GM15510 (cell line): Measurements from ENCODE around the gene GYPC.

Experiments
- POLR2A ChIP-seq: IDR thresholded peaks from 3 replicates; pipeline ENCODE4 v1.6.1; 2011; ENCODE audit warnings: borderline replicate concordance; ENCODE audit not compliant: insufficient read length; ENCODE audit errors: extremely low read depth

Gene GYPC

GRCh38 chr2:126646026-126646425 lies 9.9 kb upstream of the GYPC start:
- TF ChIP-seq POLR2A, result no peak

- no peak for TF ChIP-seq POLR2A
Observed at GRCh38 chr2:126649101-126649500, 6.9 kb upstream of the GYPC start.

DNA sequence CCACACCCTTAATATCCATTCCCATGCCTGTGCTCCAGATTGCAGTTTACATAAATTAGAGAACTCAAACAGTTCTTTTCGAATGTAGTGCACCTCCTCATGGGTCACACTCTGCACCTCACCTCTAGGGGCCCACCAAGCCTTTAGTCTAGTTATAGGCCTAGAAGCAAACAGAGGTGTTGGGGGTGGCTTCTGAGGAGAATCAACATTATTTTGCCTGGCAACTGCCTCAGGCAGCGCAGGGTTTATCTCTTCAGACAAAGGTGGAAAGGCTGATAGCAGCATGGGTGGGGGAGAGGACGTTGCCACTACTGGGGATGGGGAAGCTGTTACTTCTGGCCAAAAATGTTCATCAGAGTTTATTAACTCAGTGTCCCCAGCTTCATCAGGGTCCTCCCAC lies 5.0 kb upstream of the GYPC start:
- TF ChIP-seq POLR2A, result no peak

GRCh38 chr2:126652323-126652891 lies 3.6 kb upstream of the GYPC start:
- TF ChIP-seq POLR2A, result no peak

DNA sequence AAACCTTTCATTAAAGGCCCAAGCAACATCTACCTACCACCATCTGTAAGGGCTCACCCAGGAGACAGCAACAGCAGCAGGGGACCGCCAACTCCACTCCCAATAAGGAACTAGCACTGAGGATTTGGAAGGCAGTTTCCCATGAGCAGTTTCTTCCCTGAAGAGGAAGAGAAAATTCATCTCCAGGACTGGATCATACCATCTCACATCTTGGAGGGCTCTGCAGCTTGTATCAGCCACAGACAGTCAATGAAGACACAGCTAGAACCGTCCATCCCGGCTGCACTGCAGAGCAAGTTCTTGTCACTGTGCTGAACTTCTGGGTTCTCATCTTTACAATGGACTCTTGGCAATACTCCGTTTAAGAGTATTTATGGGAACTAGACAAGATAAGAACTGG lies 2.8 kb upstream of the GYPC start:
- TF ChIP-seq POLR2A, result no peak

- no peak for TF ChIP-seq POLR2A
Observed at GRCh38 chr2:126653761-126654160, 2.2 kb upstream of the GYPC start.

DNA sequence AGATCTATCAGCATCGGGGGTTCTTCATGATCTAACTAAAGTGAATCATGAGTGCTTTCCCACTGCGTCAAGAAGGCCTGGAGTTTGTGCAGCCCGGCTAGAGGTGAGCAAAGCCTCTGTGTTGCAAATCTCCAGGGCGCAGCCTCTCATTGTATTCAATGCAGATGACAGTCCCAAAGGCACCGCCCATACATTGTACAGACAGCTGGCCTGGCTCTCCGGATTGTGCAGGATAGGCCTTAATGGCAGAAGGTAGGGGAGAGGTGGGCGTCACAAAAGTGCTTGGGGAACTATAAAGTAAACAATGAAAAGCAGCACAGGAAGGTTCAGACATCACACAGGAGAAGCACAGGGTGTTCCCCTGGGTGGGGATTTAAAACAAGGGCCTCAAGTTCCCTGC lies 907 bp upstream of the GYPC start:
- TF ChIP-seq POLR2A, result no peak

DNA sequence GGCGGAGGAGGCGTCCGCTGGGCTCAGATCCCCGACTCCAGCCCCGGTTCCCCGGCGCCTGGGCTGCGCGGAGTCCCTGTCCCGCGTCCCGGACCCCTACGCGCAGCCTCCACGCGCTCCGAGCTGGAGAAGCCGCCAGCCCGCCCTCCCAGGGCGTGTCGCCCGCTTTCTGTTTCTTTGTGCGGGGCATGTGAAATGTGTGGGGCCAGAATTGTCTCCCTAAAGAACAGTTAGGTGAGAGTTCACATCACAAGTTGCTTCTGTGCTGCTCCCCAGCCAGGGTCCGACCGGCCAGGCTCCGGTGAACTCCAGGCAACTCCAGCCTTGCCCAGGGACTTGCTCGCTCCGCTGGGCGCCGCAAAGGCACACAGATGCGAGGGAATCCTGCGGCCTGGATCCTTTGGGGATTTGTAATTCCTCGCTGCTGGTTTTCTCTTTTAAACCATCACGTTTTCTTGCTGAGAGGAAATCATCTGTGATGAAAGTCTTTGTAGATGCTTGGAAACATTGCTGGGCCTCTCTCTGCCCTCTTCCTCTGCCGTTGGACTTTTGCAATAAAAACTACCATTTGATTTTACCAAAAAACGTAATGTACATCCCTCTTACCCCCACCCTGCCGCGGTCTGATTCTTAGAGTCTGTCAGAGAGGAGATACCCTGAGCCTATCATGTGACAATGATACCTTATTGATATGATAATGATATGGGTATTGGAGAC lies 631 bp downstream of the GYPC start:
- no peak for TF ChIP-seq POLR2A

- peak; percentile 34 for TF ChIP-seq POLR2A
Observed at GRCh38 chr2:126657148-126657635, 1.2 kb downstream of the GYPC start.

DNA sequence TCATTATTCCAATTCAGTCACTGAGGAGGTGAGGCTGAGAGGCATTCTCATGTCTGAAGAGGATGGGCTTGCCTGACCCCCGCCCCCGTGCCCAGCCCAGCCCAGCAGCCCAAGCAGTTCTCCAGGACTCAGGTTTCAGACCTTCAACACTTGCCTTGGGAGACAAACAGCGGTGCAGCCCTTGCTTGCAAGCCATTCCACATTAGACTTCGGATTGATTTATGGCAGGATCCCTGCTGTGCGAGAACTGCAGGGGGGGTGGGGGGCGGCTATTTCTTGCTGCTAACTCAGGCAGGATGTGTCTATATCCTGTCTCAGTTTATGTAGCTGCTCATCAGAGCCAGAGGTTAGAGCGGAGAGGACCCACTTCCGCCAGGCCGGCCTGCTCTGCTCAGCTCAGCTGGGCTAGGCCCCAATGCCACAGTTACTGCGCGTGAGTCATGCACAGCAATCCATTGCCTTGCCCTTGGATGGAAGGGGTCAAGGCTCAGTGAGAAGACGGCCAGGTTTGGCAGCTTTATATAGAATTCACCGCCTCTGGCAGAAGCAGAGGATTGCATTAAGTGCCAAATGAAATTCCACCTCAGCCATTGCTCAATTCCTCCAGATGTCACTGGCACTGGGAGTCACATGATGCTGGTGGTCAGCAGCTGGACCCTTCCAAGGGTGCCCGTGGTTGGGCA lies 1.8 kb downstream of the GYPC start:
- peak; percentile 48 for TF ChIP-seq POLR2A

DNA sequence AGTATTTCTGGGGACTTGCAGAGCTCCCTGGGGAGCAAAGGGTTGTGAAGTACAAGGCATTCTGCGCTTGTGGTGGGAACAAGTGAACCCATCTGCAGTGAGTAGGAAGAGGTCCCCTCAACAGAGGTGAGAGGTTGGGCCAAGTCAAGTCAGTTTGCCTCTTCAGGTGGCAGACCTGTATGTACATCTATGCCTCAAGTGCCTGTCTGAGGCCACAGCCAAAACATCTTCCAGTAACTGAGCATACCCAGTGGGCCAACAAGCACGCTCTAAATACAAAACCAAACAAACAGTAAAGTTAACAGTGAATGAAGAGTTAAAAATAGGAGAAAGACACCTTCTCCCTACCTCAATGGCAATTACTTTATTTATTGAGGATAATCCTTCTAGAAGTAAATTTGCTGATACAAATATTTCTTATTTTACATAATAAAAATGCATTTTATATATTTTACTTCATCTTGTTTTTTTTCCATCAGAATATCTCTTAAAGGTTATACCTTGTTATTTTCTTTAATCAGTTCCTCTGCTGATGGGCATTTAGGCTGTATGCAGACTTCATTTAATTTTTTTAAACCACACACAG lies 2.5 kb downstream of the GYPC start:
- no peak for TF ChIP-seq POLR2A

DNA sequence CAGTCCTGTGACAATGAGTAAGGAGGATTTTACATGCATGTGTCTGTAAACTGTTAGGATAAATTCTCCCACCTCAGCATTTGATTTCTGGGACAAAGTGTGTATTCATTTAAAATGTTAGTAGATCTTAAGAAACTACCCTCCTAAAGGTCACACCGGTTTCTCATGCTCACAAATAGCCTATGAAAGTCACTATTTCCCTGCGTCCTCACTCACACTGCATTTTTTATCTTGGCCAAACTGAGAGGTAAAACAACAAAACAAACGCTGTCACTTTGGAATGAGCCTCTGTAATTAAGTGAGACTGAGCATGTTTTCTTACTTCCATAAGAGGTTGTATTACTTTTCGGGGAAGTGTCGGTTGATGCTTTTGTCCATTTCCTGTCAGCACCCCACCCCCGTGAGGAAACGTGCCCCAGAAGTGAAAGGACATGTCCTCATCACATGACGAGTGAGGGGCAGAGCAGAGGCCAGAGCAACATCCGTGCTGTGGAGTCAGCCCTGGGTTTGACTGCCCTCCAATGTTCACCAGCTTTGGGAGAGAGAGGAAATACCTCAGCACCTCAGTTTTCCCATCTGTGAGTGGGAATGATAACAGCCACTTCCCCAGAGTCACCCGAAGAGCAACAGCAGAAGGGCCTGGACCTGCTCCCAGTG lies 3.1 kb downstream of the GYPC start:
- peak; percentile 34 for TF ChIP-seq POLR2A

DNA sequence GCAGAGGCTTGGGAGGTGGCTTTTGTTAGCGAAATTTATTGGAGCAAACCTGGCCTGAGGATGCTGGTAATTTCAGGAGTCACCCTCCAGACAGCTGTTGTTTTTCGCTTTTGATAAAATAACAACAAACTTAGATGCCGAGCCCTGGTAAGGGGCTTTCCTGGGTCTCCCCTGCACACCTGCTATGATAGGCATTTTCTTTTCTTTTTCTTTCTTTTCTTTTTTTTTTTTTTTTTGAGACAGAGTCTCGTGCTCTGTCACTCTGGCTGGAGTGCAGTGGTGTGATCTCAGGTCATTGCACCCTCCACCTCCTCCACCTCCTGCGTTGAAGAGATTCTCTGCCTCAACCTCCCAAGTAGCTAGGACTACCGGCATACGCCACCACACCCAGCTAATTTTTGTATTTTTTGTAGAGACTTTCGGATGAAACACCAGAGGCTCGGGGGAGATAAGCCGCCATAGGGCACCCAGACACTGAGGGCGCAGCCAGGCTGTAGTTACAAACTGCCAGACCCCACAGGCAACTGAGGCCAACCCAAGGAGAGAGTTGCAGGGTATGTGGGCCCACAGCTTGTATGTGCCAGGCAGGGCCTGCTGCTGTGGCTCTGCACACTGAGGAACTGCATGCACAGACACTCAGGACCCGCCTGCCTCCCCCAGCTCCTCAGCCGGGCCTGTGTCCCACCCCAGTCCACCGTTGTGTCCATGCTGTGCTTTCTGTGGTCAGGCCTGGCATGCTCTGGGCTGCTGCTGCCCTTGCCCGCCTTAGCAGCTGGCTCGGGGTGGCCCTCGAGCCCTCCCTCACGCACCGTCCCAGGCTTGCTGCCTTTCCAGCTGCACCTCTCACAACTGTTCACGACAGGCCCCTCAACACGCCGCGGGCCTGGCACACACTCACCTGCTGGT lies 3.9 kb downstream of the GYPC start:
- TF ChIP-seq POLR2A, result no peak

GRCh38 chr2:126660971-126661370 lies 5.0 kb downstream of the GYPC start:
- no peak for TF ChIP-seq POLR2A
